GM23248 (cell line): ENCODE data around the gene BPIFA1. TPM values are rescaled to one million over a fixed set of nuclear protein-coding genes. Genes with fewer than 3 reads are reported as not detected.

Experiments
- DNase-seq: peaks from one replicate; pipeline ENCODE4 v3.0.0-alpha.2; 2015
- H2AFZ ChIP-seq: fragments of 200-600 bp; sonication (generic); 2 replicates; pipeline ENCODE4 v1.6.1; 2016; ENCODE audit warnings: antibody characterized with exemption
- H3F3A ChIP-seq: fragments of 200-600 bp; sonication (generic); 2 replicates; pipeline ENCODE4 v1.6.1; 2016; ENCODE audit warnings: mild to moderate bottlenecking, antibody characterized with exemption, mixed run types; ENCODE audit not compliant: insufficient read depth
- H3K27ac ChIP-seq: fragments of 200-600 bp; sonication (generic); 2 replicates; pipeline ENCODE4 v1.5.1; 2016; ENCODE audit warnings: mild to moderate bottlenecking
- H3K27me3 ChIP-seq: fragments of 200-600 bp; sonication (generic); replicated peaks from 2 replicates; pipeline ENCODE4 v1.6.1; 2016; ENCODE audit warnings: mild to moderate bottlenecking; ENCODE audit not compliant: insufficient read depth
- H3K36me3 ChIP-seq: fragments of 200-600 bp; sonication (generic); 2 replicates; pipeline ENCODE4 v1.6.1; 2016; ENCODE audit warnings: low read depth, mild to moderate bottlenecking
- H3K4me1 ChIP-seq: fragments of 200-600 bp; sonication (generic); 2 replicates; pipeline ENCODE4 v1.6.1; 2016; ENCODE audit warnings: mild to moderate bottlenecking; ENCODE audit not compliant: insufficient read depth
- H3K4me2 ChIP-seq: fragments of 200-600 bp; sonication (generic); one replicate; pipeline ENCODE4 v1.6.1; 2016; ENCODE audit warnings: mild to moderate bottlenecking; ENCODE audit not compliant: unreplicated experiment
- H3K4me3 ChIP-seq: fragments of 200-600 bp; sonication (generic); 2 replicates; pipeline ENCODE4 v1.5.1; 2016; ENCODE audit warnings: mild to moderate bottlenecking
- H3K79me2 ChIP-seq: fragments of 200-600 bp; sonication (generic); 2 replicates; pipeline ENCODE4 v1.6.1; 2016; ENCODE audit warnings: mild to moderate bottlenecking; ENCODE audit not compliant: insufficient read depth
- H3K9ac ChIP-seq: fragments of 200-600 bp; sonication (generic); 2 replicates; pipeline ENCODE4 v1.6.1; 2016; ENCODE audit warnings: mild to moderate bottlenecking
- H3K9me2 ChIP-seq: fragments of 200-600 bp; sonication (generic); 2 replicates; pipeline ENCODE4 v1.6.1; 2016; ENCODE audit warnings: mixed run types, mild to moderate bottlenecking, moderate library complexity; ENCODE audit not compliant: insufficient read depth
- H3K9me3 ChIP-seq: fragments of 200-600 bp; sonication (generic); one replicate; pipeline ENCODE4 v1.6.1; 2017; ENCODE audit warnings: low read depth
- H4K20me1 ChIP-seq: fragments of 200-600 bp; sonication (generic); 2 replicates; pipeline ENCODE4 v1.6.0; 2016; ENCODE audit not compliant: insufficient read depth
- EZH2 ChIP-seq: fragments of 200-600 bp; sonication (generic); IDR thresholded peaks from 2 replicates; pipeline ENCODE4 v1.6.1; 2018; ENCODE audit warnings: antibody characterized with exemption, mild to moderate bottlenecking; ENCODE audit not compliant: insufficient read depth, poor library complexity, severe bottlenecking
- EZH2phosphoT487 ChIP-seq: fragments of 200-600 bp; sonication (generic); IDR thresholded peaks from 2 replicates; pipeline ENCODE4 v1.6.1; 2018; ENCODE audit warnings: antibody characterized with exemption, moderate library complexity, mild to moderate bottlenecking, low read depth; ENCODE audit not compliant: insufficient read depth
- WGBS, 2 experiments: methylation state at CpG; one replicate each; pipeline ENCODE4 v1.1.6; 2015 to 2017; ENCODE audit warnings: low lambda C conversion rate in 2 of 2, low coverage in 1 of 2; ENCODE audit errors: missing lambda C conversion rate in 2 of 2; 5-methylcytosine and 5-hydroxymethylcytosine counted together
- in situ Hi-C: fragments of 300-500 bp; cut with MboI; formaldehyde crosslinking; loops from 2 replicates; pipeline ENCODE4 v1.15.0; 2020
- polyA plus RNA-seq: library from polyadenylated mRNA; unstranded; fragments of >200 nt; fragmentation: Nextera tagmentation; extraction: Ambion mirVana; gene quantifications from 2 replicates; pipeline ENCODE4 v1.2.1, GENCODE V29; 2016
- total RNA-seq: library from RNA; depleted of rRNA; stranded (reverse); fragments of >200 nt; shearing (Covaris generic); gene quantifications from 2 replicates; pipeline ENCODE4 v1.2.3, GENCODE V29; 2014

BPIFA1 gene
- total and polyA plus RNA-seq, 2 experiments from 2014 or later, result not detected

DNA sequence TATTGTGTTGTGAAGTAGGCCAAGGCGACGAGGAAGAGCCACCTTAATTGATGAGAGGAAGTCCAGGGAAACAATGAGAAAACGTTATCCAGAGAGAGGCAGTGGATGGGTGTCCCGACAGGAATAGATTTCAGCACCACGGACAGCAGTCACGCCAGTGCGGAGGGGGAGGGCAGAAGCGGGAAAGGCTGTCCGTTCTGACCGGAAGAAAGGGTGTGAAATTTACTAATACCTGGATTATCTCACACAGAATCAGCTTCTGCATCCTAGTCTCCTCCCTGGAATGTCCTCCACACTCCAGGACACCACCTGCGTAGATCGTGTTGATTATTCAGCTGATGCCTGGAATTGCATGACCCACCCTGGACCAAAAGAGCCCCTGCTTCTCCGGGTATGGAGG, 26.0 kb upstream of the BPIFA1 start:
- no peak for TF ChIP-seq EZH2
- TF ChIP-seq EZH2phosphoT487, result no peak
- Histone ChIP-seq H3K4me3 (no peak overlapping the region), H3K36me3 (no peaks in the 10 kb centered on the region), H3K9me3 (no peaks in the 10 kb centered on the region), H2AFZ (no peak overlapping the region), H3K4me1 (no peaks in the 10 kb centered on the region), H3K79me2 (no peaks in the 10 kb centered on the region), H4K20me1 (no peaks in the 10 kb centered on the region), H3K9ac (no peak overlapping the region), H3K4me2 (no peak overlapping the region), H3K27ac (no peak overlapping the region), H3F3A (no peaks in the 10 kb centered on the region), H3K9me2 (no peaks in the 10 kb centered on the region), H3K27me3 (peaks cover 23% of the 10 kb centered on the region)
- in situ Hi-C loops, result no loop called here
- 2 to 6% methylated on average over 13 of the region's 13 CpGs for WGBS, 2 experiments
- peak; percentile 78 for DNase-seq

DNA sequence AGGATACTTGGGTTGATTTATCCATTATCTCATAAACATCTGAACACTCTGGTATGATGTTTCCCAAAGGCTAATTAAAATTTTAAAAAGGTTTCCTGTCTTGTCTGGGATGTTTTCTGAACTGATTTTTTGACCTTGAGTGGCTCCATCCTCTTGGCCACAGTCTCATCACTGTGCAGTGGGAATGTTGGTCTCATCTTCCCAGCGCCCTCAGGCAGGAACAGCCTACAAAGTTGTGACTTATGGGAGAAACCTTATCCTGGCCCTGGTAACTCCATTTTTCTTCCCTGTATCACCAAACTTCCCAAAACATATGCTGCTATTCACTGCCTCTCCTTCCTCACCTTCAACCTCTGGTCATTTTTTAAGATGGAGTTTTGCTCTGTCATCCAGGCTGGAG, 25.4 kb upstream of the BPIFA1 start:
- no peak for DNase-seq
- Histone ChIP-seq H3K4me3 (no peak overlapping the region), H3K27ac (no peak overlapping the region), H4K20me1 (no peaks in the 10 kb centered on the region), H3K4me2 (no peak overlapping the region), H3K4me1 (no peaks in the 10 kb centered on the region), H3K9ac (no peak overlapping the region), H3K9me3 (no peaks in the 10 kb centered on the region), H3K79me2 (no peaks in the 10 kb centered on the region), H2AFZ (no peak overlapping the region), H3K9me2 (no peaks in the 10 kb centered on the region), H3F3A (no peaks in the 10 kb centered on the region), H3K36me3 (no peaks in the 10 kb centered on the region), H3K27me3 (peaks cover 23% of the 10 kb centered on the region)
- WGBS, 2 experiments, result 0 to 5% methylated on average over 1 of the region's 1 CpG
- in situ Hi-C loops, result no loop called here
- no peak for TF ChIP-seq EZH2
- TF ChIP-seq EZH2phosphoT487, result no peak

DNA sequence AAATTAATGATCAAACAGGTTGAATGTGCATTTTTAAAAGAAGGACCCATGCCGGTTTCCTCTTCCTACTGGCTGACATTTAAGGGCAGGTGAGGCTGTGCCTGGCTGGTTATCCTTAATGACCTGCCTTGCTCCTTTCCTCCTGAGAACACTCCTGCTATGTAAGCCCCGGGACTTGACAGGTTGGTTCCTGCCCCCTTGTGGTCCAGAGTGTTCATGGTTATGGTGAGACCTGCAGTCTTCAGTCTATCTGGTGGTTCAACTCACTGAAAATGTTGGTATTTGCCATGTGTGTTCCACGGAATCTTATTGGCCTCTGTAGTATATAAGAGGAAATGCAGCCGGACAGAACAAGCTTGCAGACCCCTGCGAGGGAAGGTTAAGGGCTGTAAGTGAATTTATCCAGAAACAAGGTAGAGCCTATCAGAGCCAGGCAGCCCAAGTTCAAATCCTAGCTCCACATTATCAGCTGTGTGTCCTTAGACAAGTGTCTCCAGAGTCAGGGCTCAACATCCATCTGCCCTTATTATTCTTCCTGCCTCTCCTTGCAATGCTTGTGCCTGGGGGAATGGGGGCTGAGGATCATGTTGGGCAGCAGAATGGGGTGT, 23.9 kb upstream of the BPIFA1 start:
- Histone ChIP-seq H3K9ac (no peak overlapping the region), H2AFZ (no peak overlapping the region), H4K20me1 (no peaks in the 10 kb centered on the region), H3K79me2 (no peaks in the 10 kb centered on the region), H3K36me3 (no peaks in the 10 kb centered on the region), H3K4me2 (no peak overlapping the region), H3K4me1 (no peaks in the 10 kb centered on the region), H3K27me3 (peaks cover 19% of the 10 kb centered on the region), H3K27ac (no peak overlapping the region), H3K9me3 (no peaks in the 10 kb centered on the region), H3K9me2 (no peaks in the 10 kb centered on the region), H3K4me3 (no peak overlapping the region), H3F3A (no peaks in the 10 kb centered on the region)
- DNase-seq, result peak; percentile 53
- no peak for TF ChIP-seq EZH2
- TF ChIP-seq EZH2phosphoT487, result no peak
- WGBS, 2 experiments, result 9% methylated on average over 5 of the region's 5 CpGs
- in situ Hi-C loops, result no loop called here

DNA sequence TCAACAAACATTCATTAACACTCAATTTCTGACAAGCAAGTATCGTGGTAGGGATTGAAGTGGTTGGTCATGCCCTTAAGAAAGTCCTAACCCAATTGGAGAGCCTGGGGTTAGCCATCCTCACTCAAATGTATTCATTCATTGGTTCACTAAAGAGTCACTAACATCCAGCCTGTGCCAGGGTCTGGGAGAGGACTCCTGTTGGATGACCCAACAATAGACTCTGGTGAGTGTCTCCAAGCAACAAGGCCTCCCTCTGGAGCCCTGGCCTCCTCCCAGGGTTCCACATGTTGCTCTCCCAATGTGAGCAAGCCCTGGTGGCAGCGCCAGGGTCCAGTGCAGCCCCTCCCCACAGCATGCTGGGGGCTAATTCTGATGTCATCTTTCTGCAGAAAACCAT, 18.7 kb upstream of the BPIFA1 start, which contains the start of gene BPIFA3:
TSS of gene BPIFA3 (plus strand) at position 301 of the 400 bp plus-strand sequence. CDS start 185 bp downstream, outside the sequence.
- no peak for DNase-seq
- no peak for TF ChIP-seq EZH2
- TF ChIP-seq EZH2phosphoT487, result no peak
- in situ Hi-C loops, result no loop called here
- H3K27ac ChIP-seq, result no peak within 1 kb of the TSS
- WGBS, 2 experiments, result 18 to 36% methylated on average over 2 of the region's 2 CpGs
- H3K9me3 ChIP-seq, result no peaks in the 10 kb centered on the region
- H3K4me2 ChIP-seq, result no peak within 1 kb of the TSS
- no peaks in the 10 kb centered on the region for H4K20me1 ChIP-seq
- H3K27me3 ChIP-seq, result peaks cover 28% of the 10 kb centered on the region
- no peak within 1 kb of the TSS for H3K4me3 ChIP-seq
- no peaks in the 10 kb centered on the region for H3K9me2 ChIP-seq
- H3K4me1 ChIP-seq, result no peaks in the 10 kb centered on the region
- H3K79me2 ChIP-seq, result no peaks in the 10 kb centered on the region
- no peaks in the 10 kb centered on the region for H3K36me3 ChIP-seq
- no peak within 1 kb of the TSS for H2AFZ ChIP-seq
- H3K9ac ChIP-seq, result no peak within 1 kb of the TSS
- no peaks in the 10 kb centered on the region for H3F3A ChIP-seq

DNA sequence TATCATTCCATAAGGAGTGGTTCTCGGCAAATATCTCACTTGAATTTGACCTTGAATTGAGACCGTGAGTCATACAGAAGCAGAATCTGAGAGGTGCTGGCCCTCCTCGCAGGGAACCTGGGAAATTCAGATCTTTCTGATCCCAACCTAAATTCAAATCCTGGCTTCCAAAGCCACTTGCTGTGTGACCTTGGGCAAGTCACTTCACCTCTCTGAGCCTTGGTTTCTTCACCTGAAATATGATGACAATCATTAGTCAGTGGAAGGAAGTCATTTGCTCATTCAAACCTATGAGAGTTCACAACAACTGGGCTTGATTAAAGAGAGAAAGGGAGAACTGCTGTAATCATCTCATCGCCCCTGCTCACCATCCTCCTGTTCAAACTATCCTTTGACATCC, 11.4 kb upstream of the BPIFA1 start:
- H3K4me2 ChIP-seq, result no peak overlapping the region
- WGBS, 2 experiments, result 32 to 34% methylated on average over 4 of the region's 4 CpGs
- H2AFZ ChIP-seq, result no peak overlapping the region
- H3K9ac ChIP-seq, result no peak overlapping the region
- no peaks in the 10 kb centered on the region for H3K36me3 ChIP-seq
- H3K9me2 ChIP-seq, result no peaks in the 10 kb centered on the region
- no peak for DNase-seq
- in situ Hi-C loops, result no loop called here
- no peaks in the 10 kb centered on the region for H4K20me1 ChIP-seq
- peaks cover 19% of the 10 kb centered on the region; the same call in 1 of the 2 replicates for H3K27me3 ChIP-seq
- H3K27ac ChIP-seq, result no peak overlapping the region
- no peaks in the 10 kb centered on the region for H3K9me3 ChIP-seq
- no peaks in the 10 kb centered on the region for H3K4me1 ChIP-seq
- no peak overlapping the region for H3K4me3 ChIP-seq
- no peaks in the 10 kb centered on the region for H3K79me2 ChIP-seq
- TF ChIP-seq EZH2 (no peak), EZH2phosphoT487 (no peak)
- no peaks in the 10 kb centered on the region for H3F3A ChIP-seq
